SK-N-SH (cell line): ENCODE measurements around the gene TADA2B.

Experiments
- CTCF ChIP-seq: fragments of 200-600 bp; sonication (generic); IDR thresholded peaks from 2 replicates; pipeline ENCODE4 v1.6.1; 2017; ENCODE audit warnings: antibody characterized with exemption, mild to moderate bottlenecking, moderate library complexity
- EP300 ChIP-seq, 2 experiments: IDR thresholded peaks; 2 replicates each; pipeline versions ENCODE4 v1.4.0 to v1.6.1; 2012; ENCODE audit warnings: borderline replicate concordance in 1 of 2, low read depth in 1 of 2, low read length in 1 of 2
- EZH2phosphoT487 ChIP-seq: fragments of 200-600 bp; sonication (generic); IDR thresholded peaks from 2 replicates; pipeline ENCODE4 v1.6.1; 2017; ENCODE audit warnings: low read depth, mixed run types, mild to moderate bottlenecking, antibody characterized with exemption, moderate library complexity, borderline replicate concordance
- GABPA ChIP-seq: IDR thresholded peaks from 2 replicates; pipeline ENCODE4 v1.4.0; 2012; ENCODE audit warnings: low read depth, mild to moderate bottlenecking
- JUND ChIP-seq: IDR thresholded peaks from 2 replicates; pipeline ENCODE4 v1.4.0; 2012
- NRF1 ChIP-seq: IDR thresholded peaks from 2 replicates; pipeline ENCODE4 v1.6.1; 2012; ENCODE audit warnings: low read depth, mild to moderate bottlenecking, low read length
- POLR2AphosphoS5 ChIP-seq: IDR thresholded peaks from 2 replicates; pipeline ENCODE4 v1.6.1; 2012; ENCODE audit warnings: low read depth, low read length
- RCOR1 ChIP-seq: fragments of 150-350 bp; IDR thresholded peaks from 2 replicates; pipeline ENCODE4 v1.6.1; 2017; ENCODE audit warnings: antibody characterized with exemption, low read length
- REST ChIP-seq: IDR thresholded peaks from 2 replicates; pipeline ENCODE4 v1.6.1; 2012; ENCODE audit warnings: mild to moderate bottlenecking, low read depth, low read length, moderate library complexity
- TEAD4 ChIP-seq: IDR thresholded peaks from 2 replicates; pipeline ENCODE4 v1.4.0; 2012; ENCODE audit warnings: mild to moderate bottlenecking, borderline replicate concordance; ENCODE audit not compliant: insufficient read depth
- USF2 ChIP-seq: fragments of 150-350 bp; IDR thresholded peaks from 2 replicates; pipeline ENCODE4 v1.6.1; 2017; ENCODE audit warnings: antibody characterized with exemption, low read length, low read depth, borderline replicate concordance
- ZBTB33 ChIP-seq: IDR thresholded peaks from 2 replicates; pipeline ENCODE4 v1.4.0; 2012; ENCODE audit warnings: low read depth, borderline replicate concordance

- TF ChIP-seq CTCF: no peak
- no peak for TF ChIP-seq EP300 (IDR thresholded peaks at IDR 0.05; ENCODE audit: borderline replicate concordance in 1 of 2, low read depth in 1 of 2, low read length in 1 of 2)
- TF ChIP-seq POLR2AphosphoS5: no peak
- no peak for TF ChIP-seq EZH2phosphoT487
- TF ChIP-seq REST: no peak
- TF ChIP-seq ZBTB33: no peak
- TF ChIP-seq GABPA: no peak
- no peak for TF ChIP-seq USF2
- no peak for TF ChIP-seq RCOR1
- TF ChIP-seq JUND: no peak
- no peak for TF ChIP-seq NRF1
- no peak for TF ChIP-seq TEAD4
Measured at GRCh38 chr4:7030856-7031255, 12.3 kb upstream of the TADA2B start.
